22Rv1 (cell line): ENCODE measurements around the gene FAM210A.

Experiments
- H3K27ac ChIP-seq: fragments of 450-650 bp; 2 replicates; pipeline ENCODE4 v1.5.1; 2017
- ZFX ChIP-seq: fragments of 450-650 bp; IDR thresholded peaks from 2 replicates; pipeline ENCODE4 v1.6.1; 2017; ENCODE audit warnings: antibody characterized with exemption, borderline replicate concordance
- TF ChIP-seq, protein P1 (sequence below): fragments of 450-650 bp; IDR thresholded peaks from 2 replicates; pipeline ENCODE4 v1.5.1; 2017; ENCODE audit warnings: mild to moderate bottlenecking

The FAM210A gene

DNA sequence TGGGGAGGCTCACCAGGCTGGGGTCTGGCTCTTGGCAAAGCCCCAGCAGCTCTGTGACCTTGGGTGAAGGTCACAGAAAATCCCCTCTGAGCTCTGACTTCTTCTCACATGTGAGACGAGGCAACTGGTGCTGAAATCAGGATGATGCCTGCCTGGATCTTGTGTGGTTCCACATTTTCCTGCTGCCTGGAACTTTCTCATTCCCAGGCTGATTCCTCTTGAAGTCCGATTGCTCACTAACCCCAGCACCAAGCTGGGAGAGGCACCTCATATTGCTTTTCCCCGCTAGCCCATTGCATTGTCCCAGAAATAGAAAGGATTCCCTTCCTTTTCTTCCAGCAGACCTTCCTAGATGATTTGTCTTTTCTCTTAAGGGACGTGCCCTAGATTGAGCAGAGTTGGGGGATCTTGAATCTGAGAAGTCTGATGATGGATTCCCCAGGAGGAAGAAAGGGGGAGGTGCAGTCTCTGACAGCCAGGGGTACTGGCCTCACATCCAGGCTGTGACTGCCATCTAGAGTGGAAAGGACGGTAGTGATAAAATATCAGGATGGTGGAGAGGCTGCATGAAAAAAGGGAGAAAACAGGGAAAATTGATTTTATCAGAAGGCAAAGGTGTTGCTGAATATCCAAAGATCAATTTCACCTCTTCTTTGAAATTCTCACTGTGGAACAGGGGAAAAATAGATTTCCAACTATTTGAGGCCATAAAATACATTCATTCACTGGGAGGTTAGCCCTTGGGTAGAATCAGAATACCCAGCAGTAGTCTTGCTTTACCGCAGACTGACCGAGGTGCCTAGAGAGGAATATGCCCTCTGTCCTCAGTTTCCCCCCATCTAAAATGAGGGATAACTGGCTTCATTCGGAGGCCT, 96.3 kb downstream of the FAM210A start:
- H3K27ac ChIP-seq: no peak overlapping the region
- TF ChIP-seq, protein P1, sequence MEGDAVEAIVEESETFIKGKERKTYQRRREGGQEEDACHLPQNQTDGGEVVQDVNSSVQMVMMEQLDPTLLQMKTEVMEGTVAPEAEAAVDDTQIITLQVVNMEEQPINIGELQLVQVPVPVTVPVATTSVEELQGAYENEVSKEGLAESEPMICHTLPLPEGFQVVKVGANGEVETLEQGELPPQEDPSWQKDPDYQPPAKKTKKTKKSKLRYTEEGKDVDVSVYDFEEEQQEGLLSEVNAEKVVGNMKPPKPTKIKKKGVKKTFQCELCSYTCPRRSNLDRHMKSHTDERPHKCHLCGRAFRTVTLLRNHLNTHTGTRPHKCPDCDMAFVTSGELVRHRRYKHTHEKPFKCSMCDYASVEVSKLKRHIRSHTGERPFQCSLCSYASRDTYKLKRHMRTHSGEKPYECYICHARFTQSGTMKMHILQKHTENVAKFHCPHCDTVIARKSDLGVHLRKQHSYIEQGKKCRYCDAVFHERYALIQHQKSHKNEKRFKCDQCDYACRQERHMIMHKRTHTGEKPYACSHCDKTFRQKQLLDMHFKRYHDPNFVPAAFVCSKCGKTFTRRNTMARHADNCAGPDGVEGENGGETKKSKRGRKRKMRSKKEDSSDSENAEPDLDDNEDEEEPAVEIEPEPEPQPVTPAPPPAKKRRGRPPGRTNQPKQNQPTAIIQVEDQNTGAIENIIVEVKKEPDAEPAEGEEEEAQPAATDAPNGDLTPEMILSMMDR: peak; percentile 60
- TF ChIP-seq ZFX: no peak

DNA sequence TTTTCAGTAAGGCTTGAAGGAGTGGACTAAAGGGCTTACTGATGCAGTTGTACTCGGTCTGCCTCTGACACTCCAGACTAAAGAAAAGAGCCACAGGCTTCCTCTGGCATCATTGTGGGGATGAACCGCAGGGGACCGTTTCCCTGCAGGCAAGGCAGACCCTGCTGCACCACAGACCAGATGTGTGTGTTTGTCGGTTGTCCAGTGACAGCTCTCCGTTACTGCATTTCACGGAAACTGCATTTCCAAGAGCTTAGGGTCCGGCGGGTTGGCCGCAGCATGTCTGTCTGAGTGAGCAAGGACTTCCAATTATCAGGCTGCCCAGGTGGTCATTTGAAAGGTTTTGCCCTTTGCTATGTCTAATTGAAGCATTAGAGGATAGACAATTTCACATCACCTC, 98.1 kb downstream of the FAM210A start:
- no peak overlapping the region for H3K27ac ChIP-seq
- TF ChIP-seq ZFX: no peak
- TF ChIP-seq, protein P1: no peak

DNA sequence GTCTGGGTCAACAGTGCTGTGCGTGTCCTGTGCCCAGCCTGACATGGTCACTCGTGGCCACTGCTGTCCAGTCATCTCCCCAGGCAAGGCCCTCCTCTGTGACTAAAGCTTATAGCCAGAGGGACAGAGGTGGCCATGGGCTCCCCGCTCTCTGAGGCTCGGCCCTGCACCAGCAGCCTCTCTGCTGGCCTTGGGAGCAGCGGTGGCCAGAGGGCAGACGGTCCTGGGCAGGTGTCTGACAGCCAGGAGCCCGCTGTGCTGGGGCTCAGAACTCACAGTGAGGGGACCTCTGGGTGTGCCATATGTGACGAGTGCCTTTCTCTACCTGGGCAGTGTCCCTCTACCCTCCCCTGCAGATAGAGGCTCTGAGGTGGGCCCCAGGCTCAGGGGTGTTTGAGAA, 98.7 kb downstream of the FAM210A start:
- no peak for TF ChIP-seq ZFX
- H3K27ac ChIP-seq: no peak overlapping the region

DNA sequence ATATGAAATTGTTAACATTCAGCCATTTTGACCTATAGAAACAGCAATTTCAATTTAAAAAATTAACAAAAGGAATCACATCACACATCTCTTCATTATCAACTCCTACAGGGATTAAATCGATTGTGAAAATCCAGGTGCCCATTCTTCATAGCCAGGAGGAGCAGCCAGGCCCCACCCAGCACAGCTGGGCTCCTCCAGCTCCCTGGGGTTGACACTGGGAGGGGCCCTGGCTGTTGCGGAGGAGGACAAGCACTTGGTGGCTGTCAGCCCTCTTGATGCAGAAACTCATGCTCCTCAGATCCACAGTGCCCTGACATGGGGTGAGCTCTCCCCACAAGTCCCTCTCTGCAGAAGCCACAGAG, 99.8 kb downstream of the FAM210A start:
- TF ChIP-seq ZFX: no peak
- H3K27ac ChIP-seq: no peak overlapping the region

DNA sequence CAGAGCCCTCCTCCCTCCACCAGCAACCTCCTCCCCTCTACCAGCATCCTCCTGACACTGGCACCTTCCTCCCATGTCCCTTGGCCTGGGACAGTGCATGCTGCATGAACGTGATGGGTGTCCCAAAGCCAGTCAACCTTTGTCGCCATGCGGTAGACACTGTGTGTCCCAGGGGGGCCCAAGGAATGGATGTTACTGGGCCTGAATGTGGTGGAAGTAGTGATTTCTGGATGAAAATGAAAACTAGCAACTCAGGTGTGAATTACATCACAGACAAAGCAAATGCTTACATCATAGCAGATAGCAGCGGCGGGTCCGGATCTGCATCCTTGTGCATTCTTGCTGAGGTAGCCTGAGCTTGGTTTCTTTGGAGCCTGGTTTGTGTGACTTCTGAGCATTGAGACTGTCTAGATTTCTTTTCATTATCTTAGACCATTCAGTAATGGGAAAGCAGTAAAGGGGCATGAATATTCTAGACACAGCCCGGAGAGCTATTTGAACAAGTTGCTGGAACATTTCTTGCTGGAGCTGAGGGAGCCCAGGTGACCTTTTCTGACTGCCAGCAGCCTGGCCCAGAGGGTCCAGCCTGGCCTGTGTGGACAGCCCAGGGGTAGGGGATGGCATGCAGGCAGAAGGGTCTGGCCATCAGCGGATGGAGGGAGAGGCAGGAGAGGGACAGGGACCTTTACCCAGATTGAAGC, 100.4 kb downstream of the FAM210A start:
- H3K27ac ChIP-seq: no peak overlapping the region
- TF ChIP-seq ZFX: no peak
- TF ChIP-seq, protein P1: no peak

DNA sequence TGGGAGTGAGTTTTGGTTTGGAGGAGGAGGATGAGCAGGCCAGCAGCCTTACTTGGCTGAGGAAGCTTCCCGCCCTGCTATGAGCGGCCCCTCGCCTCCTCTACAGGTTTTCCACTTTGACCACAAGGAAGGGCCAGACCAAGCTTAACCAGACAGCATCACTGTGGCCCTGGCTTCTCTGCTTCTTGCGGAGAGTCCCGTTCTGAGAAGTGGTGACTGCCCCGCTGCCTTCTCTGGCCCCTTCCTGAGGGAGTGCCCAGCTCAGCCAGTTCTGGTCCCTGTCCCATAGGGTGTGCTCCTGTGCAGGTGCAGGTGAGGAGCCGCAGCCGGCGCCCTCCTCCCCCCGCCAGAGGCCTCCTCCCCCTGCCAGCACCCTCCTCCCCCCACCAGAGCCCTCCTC, 101.0 kb downstream of the FAM210A start:
- TF ChIP-seq ZFX: no peak
- TF ChIP-seq, protein P1: no peak
- no peak overlapping the region for H3K27ac ChIP-seq

DNA sequence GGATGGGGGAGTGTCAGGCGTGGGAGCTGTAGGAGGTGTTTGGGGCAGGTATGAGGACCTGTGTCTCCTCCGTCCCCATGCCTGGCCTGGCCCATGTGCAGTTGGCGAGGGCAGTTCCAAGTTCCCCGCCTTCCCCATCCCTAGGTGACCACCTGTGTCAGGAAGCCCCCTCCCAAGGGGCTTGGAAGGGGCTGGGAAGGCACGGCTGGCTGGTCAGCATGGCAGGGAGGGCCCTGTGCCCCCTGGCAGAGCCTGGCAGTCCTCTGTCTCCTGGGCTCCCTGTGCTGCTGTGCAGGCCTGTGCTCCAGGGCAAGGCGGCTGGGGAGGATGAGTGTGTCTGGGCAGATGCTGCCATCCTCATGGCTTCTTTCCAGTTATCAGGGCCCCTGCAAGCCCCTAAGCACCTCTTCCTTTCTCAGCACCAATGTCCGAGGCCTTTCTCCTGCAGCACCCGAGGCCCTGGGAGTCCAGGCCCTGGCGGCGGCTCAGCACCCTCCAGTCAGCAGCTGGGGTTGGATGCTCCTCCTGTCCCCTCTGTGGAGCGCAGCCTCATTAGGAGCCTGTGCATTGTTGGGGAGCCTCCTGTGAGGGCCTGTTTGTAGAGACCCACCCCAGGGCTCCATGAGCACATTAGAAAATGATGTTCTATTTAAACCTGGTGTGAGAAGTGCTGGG, 101.7 kb downstream of the FAM210A start:
- TF ChIP-seq ZFX: no peak

DNA sequence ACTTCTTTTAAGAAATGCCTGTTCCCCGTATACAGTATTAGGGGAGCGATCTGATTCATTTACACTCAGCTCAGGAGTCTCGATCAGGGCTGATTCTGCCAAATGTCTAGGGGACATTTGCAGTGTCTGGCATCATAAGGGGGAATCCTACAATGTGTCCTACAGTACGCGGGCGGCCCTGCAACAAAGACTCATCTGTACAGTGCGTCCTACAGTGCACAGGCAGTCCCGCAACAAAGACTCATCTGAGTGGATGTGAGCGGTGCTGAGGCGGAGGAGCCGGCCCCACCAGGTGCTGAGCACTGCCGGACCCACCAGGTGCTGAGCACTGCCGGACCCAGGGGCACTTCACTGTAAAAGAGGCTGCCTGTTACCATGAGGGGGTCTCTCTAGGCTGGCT, 102.5 kb downstream of the FAM210A start:
- H3K27ac ChIP-seq: no peak overlapping the region
- TF ChIP-seq ZFX: no peak
- TF ChIP-seq, protein P1: no peak

More for the DNA sequence above, 101.7 kb downstream of the FAM210A start:
- no peak overlapping the region for H3K27ac ChIP-seq
